Neural crest cell (in vitro differentiated cells): ENCODE results near the gene PPM1N. TPM values are rescaled to one million over a fixed set of nuclear protein-coding genes. Genes with fewer than 3 reads are reported as not detected.

Source experiments
- DNase-seq: peaks from one replicate; pipeline ENCODE4 v3.0.0; 2021; ENCODE audit warnings: low read depth, mixed read lengths, low spot score
- H3K27ac Mint-ChIP-seq: one replicate; pipeline ENCODE4 v1.8.0; 2021; ENCODE audit warnings: mild to moderate bottlenecking, mixed read lengths; ENCODE audit not compliant: unreplicated experiment
- H3K27me3 Mint-ChIP-seq: 2 replicates; pipeline ENCODE4 v1.8.0; 2021; ENCODE audit warnings: low read depth, mild to moderate bottlenecking, mixed read lengths
- H3K36me3 Mint-ChIP-seq: 2 replicates; pipeline ENCODE4 v1.8.0; 2021; ENCODE audit warnings: low read depth, mild to moderate bottlenecking, mixed read lengths
- H3K4me1 Mint-ChIP-seq: 2 replicates; pipeline ENCODE4 v1.8.0; 2021; ENCODE audit warnings: mixed read lengths
- H3K4me3 Mint-ChIP-seq: one replicate; pipeline ENCODE4 v1.8.0; 2021; ENCODE audit warnings: mild to moderate bottlenecking, mixed read lengths
- H3K9me3 Mint-ChIP-seq: 2 replicates; pipeline ENCODE4 v1.8.0; 2021; ENCODE audit warnings: mixed read lengths
- CTCF ChIP-seq: fragments of 200-600 bp; sonication (generic); conservative IDR thresholded peaks from 2 replicates; pipeline ENCODE4 v1.5.0; 2021; ENCODE audit warnings: antibody characterized with exemption, mild to moderate bottlenecking
- total RNA-seq: library from RNA; stranded (reverse); gene quantifications from 2 replicates; pipeline ENCODE4 v1.2.1, GENCODE V29; 2021

PPM1N gene
- total RNA-seq, 1 donor from 2014 or later, result not detected

DNA sequence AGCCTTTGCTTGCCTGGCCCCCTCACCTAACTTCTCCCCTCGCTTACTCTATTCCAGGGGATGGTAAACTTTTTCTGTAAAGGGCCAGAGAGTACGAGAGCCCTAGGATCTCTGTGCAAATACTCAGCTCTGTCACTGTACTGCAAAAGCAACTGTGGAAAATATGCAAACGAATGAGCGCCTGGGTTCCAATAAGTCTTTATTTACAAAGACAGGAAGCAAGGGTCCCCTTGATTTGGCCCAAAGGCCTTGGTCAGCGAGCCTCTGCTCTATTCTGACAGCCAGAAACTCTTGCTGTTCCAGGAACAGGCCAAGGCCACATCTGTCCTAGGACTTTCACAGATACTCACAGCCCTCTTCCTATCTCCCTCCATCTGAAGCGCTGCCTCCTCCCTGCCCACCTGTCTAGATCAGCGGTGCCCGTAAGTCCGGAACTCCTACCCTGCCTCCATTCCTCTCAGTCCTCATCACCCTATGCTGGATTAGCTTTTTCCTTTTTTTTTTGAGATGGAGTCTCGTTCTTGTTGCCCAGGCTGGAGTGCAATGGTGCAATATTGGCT lies 49.0 kb downstream of the PPM1N start:
- TF ChIP-seq CTCF, result no peak
- H3K36me3 Mint-ChIP-seq, result no peaks in the 10 kb centered on the region
- no peak for DNase-seq
- no peak overlapping the region for H3K4me3 Mint-ChIP-seq
- H3K9me3 Mint-ChIP-seq, result no peaks in the 10 kb centered on the region
- H3K4me1 Mint-ChIP-seq, result peaks cover 7% of the 10 kb centered on the region
- no peak overlapping the region for H3K27ac Mint-ChIP-seq
- H3K27me3 Mint-ChIP-seq, result no peaks in the 10 kb centered on the region

GRCh38 chr19:45547965-45548609 lies 49.8 kb downstream of the PPM1N start:
- no peak for DNase-seq
- Mint-ChIP-seq H3K36me3 (no peaks in the 10 kb centered on the region), H3K4me3 (no peak overlapping the region), H3K4me1 (peaks cover 7% of the 10 kb centered on the region), H3K9me3 (no peaks in the 10 kb centered on the region), H3K27me3 (no peaks in the 10 kb centered on the region), H3K27ac (no peak overlapping the region)
- TF ChIP-seq CTCF, result no peak

Other genes starting within 250 kb of the PPM1N start
- 57.2 and 59.8 TPM in 2 replicates for gene MARK4, start 247.2 kb upstream of the PPM1N start, total RNA-seq
- gene CKM, start 175.6 kb upstream of the PPM1N start, total RNA-seq, result not detected in 2 replicates
- gene KLC3, start 157.7 kb upstream of the PPM1N start, total RNA-seq, result not detected in 2 replicates
- 67.3 and 71.3 TPM in 2 replicates for gene ERCC2, start 127.9 kb upstream of the PPM1N start, total RNA-seq
- gene PPP1R13L, start 93.4 kb upstream of the PPM1N start, total RNA-seq, result 6.4 and 8.2 TPM in 2 replicates
- 11.7 and 12.8 TPM in 2 replicates for gene POLR1G, start 91.8 kb upstream of the PPM1N start, total RNA-seq
- 111 and 115 TPM in 2 replicates for gene ERCC1, start 74.5 kb upstream of the PPM1N start, total RNA-seq
- 0.26 and 0.45 TPM in 2 replicates for gene FOSB, start 30.4 kb upstream of the PPM1N start, total RNA-seq
- 16.2 and 19.8 TPM in 2 replicates for gene RTN2, start 1.4 kb upstream of the PPM1N start, total RNA-seq
- gene VASP, start 9.0 kb downstream of the PPM1N start, total RNA-seq, result 46.1 and 49.9 TPM in 2 replicates
- gene OPA3, start 86.4 kb downstream of the PPM1N start, total RNA-seq, result 14.8 and 15.7 TPM in 2 replicates
- gene GPR4, start 103.8 kb downstream of the PPM1N start, total RNA-seq, result not detected in 2 replicates
- 15.0 and 20.2 TPM in 2 replicates for gene EML2, start 141.0 kb downstream of the PPM1N start, total RNA-seq
- 0.96 and 1.0 TPM in 2 replicates for gene GIPR, start 169.8 kb downstream of the PPM1N start, total RNA-seq
- gene SNRPD2, start 193.5 kb downstream of the PPM1N start, total RNA-seq, result 635 and 666 TPM in 2 replicates
- gene QPCTL, start 194.2 kb downstream of the PPM1N start, total RNA-seq, result 11.4 and 11.8 TPM in 2 replicates
- 27.2 and 30.3 TPM in 2 replicates for gene FBXO46, start 232.5 kb downstream of the PPM1N start, total RNA-seq
- gene MEIOSIN, start 235.0 kb downstream of the PPM1N start, total RNA-seq, result not detected in 2 replicates